Raji (cell line): ENCODE data around the gene FNBP1.

Source experiments
- POLR2A ChIP-seq: IDR thresholded peaks from 2 replicates; pipeline ENCODE4 v1.6.1; 2011; ENCODE audit warnings: low read depth, low read length, control low read depth; ENCODE audit not compliant: insufficient read depth

FNBP1 gene

GRCh38 chr9:129900263-129901027 is 142.5 kb downstream of the FNBP1 start:
- no peak for TF ChIP-seq POLR2A

- TF ChIP-seq POLR2A, result no peak
Measured at GRCh38 chr9:129899620-129900019, 143.4 kb downstream of the FNBP1 start.

GRCh38 chr9:129898185-129898584 is 144.8 kb downstream of the FNBP1 start:
- no peak for TF ChIP-seq POLR2A

- TF ChIP-seq POLR2A, result no peak
Measured at GRCh38 chr9:129897263-129897662, 145.7 kb downstream of the FNBP1 start.

GRCh38 chr9:129895376-129896268 is 147.4 kb downstream of the FNBP1 start:
- no peak for TF ChIP-seq POLR2A

- no peak for TF ChIP-seq POLR2A
Measured at GRCh38 chr9:129894120-129894823, 148.7 kb downstream of the FNBP1 start.

GRCh38 chr9:129891569-129891968 is 151.4 kb downstream of the FNBP1 start:
- no peak for TF ChIP-seq POLR2A

- TF ChIP-seq POLR2A, result no peak
Measured at GRCh38 chr9:129889941-129890717, 152.9 kb downstream of the FNBP1 start.

GRCh38 chr9:129889122-129889940 is 153.7 kb downstream of the FNBP1 start:
- TF ChIP-seq POLR2A, result no peak

- TF ChIP-seq POLR2A, result peak; percentile 63
Measured at GRCh38 chr9:129888293-129889121, 154.5 kb downstream of the FNBP1 start.

GRCh38 chr9:129887334-129888292 is 155.4 kb downstream of the FNBP1 start:
- no peak for TF ChIP-seq POLR2A

- TF ChIP-seq POLR2A, result no peak
Measured at GRCh38 chr9:129886226-129887174, 156.5 kb downstream of the FNBP1 start.
